Keratinocyte (primary cell): ENCODE data around the gene CAPN1. TPM values are rescaled to one million over a fixed set of nuclear protein-coding genes. Genes with fewer than 3 reads are reported as not detected.
"Not testable (repeated sequence)": the region's sequence is repeated elsewhere in the genome, so short reads cannot be mapped to it uniquely, and the experiment has no call there.

Source experiments
- DNase-seq: peaks from one replicate; pipeline ENCODE4 v3.0.0-alpha.2; 2011; ENCODE audit warnings: low read depth, missing footprints, low spot score
- FAIRE-seq: peaks from 2 replicates; lab custom pipeline; 2011; peaks lifted over from hg19 to GRCh38; lab: Jason Lieb, UNC
- H2AFZ ChIP-seq: 2 replicates; pipeline ENCODE4 v1.6.0; 2012; ENCODE audit warnings: low read length, control low read depth, inconsistent platforms; ENCODE audit not compliant: control insufficient read depth
- H3K27ac ChIP-seq: 2 replicates; pipeline ENCODE4 v1.5.1; 2011; ENCODE audit warnings: low read length; ENCODE audit not compliant: control insufficient read depth, insufficient read depth
- H3K27me3 ChIP-seq: 3 replicates; pipeline ENCODE4 v1.6.0; 2011; ENCODE audit warnings: low read length; ENCODE audit not compliant: control insufficient read depth, insufficient read depth; ENCODE audit errors: extremely low read depth
- H3K36me3 ChIP-seq, 2 experiments: 2 replicates in 1 of 2; 3 replicates in 1 of 2; pipeline ENCODE4 v1.5.1; 2011; ENCODE audit warnings: low read length in 2 of 2, mild to moderate bottlenecking in 1 of 2; ENCODE audit not compliant: control insufficient read depth in 2 of 2, insufficient read depth in 2 of 2; ENCODE audit errors: extremely low read depth in 1 of 2
- H3K4me1 ChIP-seq: 3 replicates; pipeline ENCODE4 v1.5.1; 2011; ENCODE audit warnings: low read length; ENCODE audit not compliant: control insufficient read depth, insufficient read depth; ENCODE audit errors: extremely low read depth
- H3K4me2 ChIP-seq: 3 replicates; pipeline ENCODE4 v1.6.0; 2011; ENCODE audit warnings: low read depth, low read length; ENCODE audit not compliant: control insufficient read depth, insufficient read depth; ENCODE audit errors: extremely low read depth
- H3K4me3 ChIP-seq, 3 experiments: fragments of 200-600 bp in 1 of 3; sonication (generic) in 1 of 3; 2 replicates in 2 of 3; 3 replicates in 1 of 3; pipeline ENCODE4 v1.5.1; 2011 to 2016; ENCODE audit warnings: low read length in 3 of 3, mild to moderate bottlenecking in 3 of 3, control low read depth in 2 of 3, inconsistent platforms in 1 of 3, low read depth in 1 of 3, mixed read lengths in 1 of 3, mixed run types in 1 of 3, moderate library complexity in 1 of 3; ENCODE audit not compliant: control insufficient read depth in 2 of 3, insufficient read depth in 2 of 3; ENCODE audit errors: extremely low read depth in 1 of 3
- H3K79me2 ChIP-seq: 2 replicates; pipeline ENCODE4 v1.6.0; 2012; ENCODE audit warnings: low read length; ENCODE audit not compliant: control insufficient read depth, insufficient read depth
- H3K9ac ChIP-seq: 3 replicates; pipeline ENCODE4 v1.6.0; 2011; ENCODE audit warnings: low read length; ENCODE audit not compliant: control insufficient read depth, insufficient read depth; ENCODE audit errors: extremely low read depth
- H3K9me1 ChIP-seq: 3 replicates; pipeline ENCODE4 v1.6.0; 2011; ENCODE audit warnings: low read length; ENCODE audit not compliant: control insufficient read depth, insufficient read depth; ENCODE audit errors: extremely low read depth
- H3K9me3 ChIP-seq: 2 replicates; pipeline ENCODE4 v1.5.1; 2012; ENCODE audit warnings: low read depth, low read length; ENCODE audit not compliant: control insufficient read depth
- H4K20me1 ChIP-seq: 3 replicates; pipeline ENCODE4 v1.6.0; 2011; ENCODE audit warnings: low read length; ENCODE audit not compliant: control insufficient read depth, insufficient read depth; ENCODE audit errors: extremely low read depth
- EZH2 ChIP-seq: IDR thresholded peaks from one replicate; pipeline ENCODE4 v1.6.1; 2012; ENCODE audit warnings: inconsistent platforms, mild to moderate bottlenecking, low read length, moderate library complexity
- dilution Hi-C: fragments of 300-500 bp; cut with MboI; formaldehyde crosslinking; loops from one replicate; pipeline ENCODE4 v1.7.0; 2020; ENCODE audit warnings: low sequenced_read_pairs; ENCODE audit not compliant: extremely low pct_ligation_motif_present
- polyA plus RNA-seq, 5 experiments: library from polyadenylated mRNA; depleted of rRNA in 3 of 5; stranded (reverse) in 3 of 5; stranded (forward) in 1 of 5; unstranded in 1 of 5; fragments of >200 nt; gene quantifications; 1 replicate in 1 of 5; 2 replicates in 3 of 5; 3 replicates in 1 of 5; pipeline versions ENCODE4 v1.2.1 to v1.2.3, GENCODE V29; 2011 to 2012; ENCODE audit warnings: missing spikeins in 2 of 5, low read depth in 1 of 5, low replicate concordance in 1 of 5
- TF ChIP-seq, protein P1 (sequence below), 3 experiments: IDR thresholded peaks in 1 of 3; conservative IDR thresholded peaks in 1 of 3; optimal IDR thresholded peaks in 1 of 3; 2 replicates in 2 of 3; 3 replicates in 1 of 3; pipeline versions ENCODE3 to v1.5.1; 2011; ENCODE audit warnings: low read length in 3 of 3, mild to moderate bottlenecking in 3 of 3, moderate library complexity in 2 of 3, control low read depth in 1 of 3, inconsistent platforms in 1 of 3; ENCODE audit not compliant: insufficient read depth in 2 of 3; ENCODE audit errors: extremely low read depth in 1 of 3

The CAPN1 gene
- polyA plus RNA-seq, 1 donor (not counting 4 experiments of a cell fraction or from before 2014, with no cell fraction given), result 250 TPM

DNA sequence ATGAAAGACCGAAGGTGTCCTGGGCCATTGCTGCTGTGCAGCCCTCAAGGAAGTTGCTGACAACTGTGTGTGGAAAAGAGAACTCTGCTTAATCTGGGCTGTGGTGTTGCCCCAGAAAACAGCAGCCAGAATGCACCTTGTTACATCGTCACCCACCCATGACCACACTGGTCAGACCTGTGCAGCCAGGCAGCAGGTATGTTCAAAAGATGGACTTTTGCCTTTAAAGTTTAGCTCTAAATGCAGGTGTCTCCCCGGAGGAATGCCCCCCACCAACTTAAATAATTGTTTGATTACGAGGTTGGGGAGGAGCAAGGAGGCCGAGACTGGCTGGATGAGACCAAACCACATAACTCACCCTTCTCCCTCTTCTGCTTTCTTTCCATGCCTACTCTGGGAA, 64.8 kb downstream of the CAPN1 start:
- H4K20me1 ChIP-seq, result no peaks in the 10 kb centered on the region
- H3K4me2 ChIP-seq, result no peak overlapping the region
- dilution Hi-C loops, result no loop called here
- no peak overlapping the region for H3K27ac ChIP-seq
- no peaks in the 10 kb centered on the region for H3K9me1 ChIP-seq
- H3K79me2 ChIP-seq, result no peaks in the 10 kb centered on the region
- no peak for TF ChIP-seq EZH2
- TF ChIP-seq, protein P1, sequence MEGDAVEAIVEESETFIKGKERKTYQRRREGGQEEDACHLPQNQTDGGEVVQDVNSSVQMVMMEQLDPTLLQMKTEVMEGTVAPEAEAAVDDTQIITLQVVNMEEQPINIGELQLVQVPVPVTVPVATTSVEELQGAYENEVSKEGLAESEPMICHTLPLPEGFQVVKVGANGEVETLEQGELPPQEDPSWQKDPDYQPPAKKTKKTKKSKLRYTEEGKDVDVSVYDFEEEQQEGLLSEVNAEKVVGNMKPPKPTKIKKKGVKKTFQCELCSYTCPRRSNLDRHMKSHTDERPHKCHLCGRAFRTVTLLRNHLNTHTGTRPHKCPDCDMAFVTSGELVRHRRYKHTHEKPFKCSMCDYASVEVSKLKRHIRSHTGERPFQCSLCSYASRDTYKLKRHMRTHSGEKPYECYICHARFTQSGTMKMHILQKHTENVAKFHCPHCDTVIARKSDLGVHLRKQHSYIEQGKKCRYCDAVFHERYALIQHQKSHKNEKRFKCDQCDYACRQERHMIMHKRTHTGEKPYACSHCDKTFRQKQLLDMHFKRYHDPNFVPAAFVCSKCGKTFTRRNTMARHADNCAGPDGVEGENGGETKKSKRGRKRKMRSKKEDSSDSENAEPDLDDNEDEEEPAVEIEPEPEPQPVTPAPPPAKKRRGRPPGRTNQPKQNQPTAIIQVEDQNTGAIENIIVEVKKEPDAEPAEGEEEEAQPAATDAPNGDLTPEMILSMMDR (optimal IDR thresholded peaks at IDR 0.05 in 1 of 3, IDR thresholded peaks at IDR 0.05 in 1 of 3, conservative IDR thresholded peaks at IDR 0.05 in 1 of 3; ENCODE audit: extremely low read depth in 1 of 3, insufficient read depth in 2 of 3, low read length in 3 of 3), result no peak
- no peaks in the 10 kb centered on the region for H3K27me3 ChIP-seq
- no peaks in the 10 kb centered on the region for H3K4me1 ChIP-seq
- H3K9me3 ChIP-seq, result no peaks in the 10 kb centered on the region
- FAIRE-seq (no peak), DNase-seq (no peak)
- H3K36me3 ChIP-seq, result peaks cover 0 to 3% of the 10 kb centered on the region in 2 experiments
- no peak overlapping the region for H3K4me3 ChIP-seq
- no peak overlapping the region for H2AFZ ChIP-seq
- no peak overlapping the region for H3K9ac ChIP-seq

DNA sequence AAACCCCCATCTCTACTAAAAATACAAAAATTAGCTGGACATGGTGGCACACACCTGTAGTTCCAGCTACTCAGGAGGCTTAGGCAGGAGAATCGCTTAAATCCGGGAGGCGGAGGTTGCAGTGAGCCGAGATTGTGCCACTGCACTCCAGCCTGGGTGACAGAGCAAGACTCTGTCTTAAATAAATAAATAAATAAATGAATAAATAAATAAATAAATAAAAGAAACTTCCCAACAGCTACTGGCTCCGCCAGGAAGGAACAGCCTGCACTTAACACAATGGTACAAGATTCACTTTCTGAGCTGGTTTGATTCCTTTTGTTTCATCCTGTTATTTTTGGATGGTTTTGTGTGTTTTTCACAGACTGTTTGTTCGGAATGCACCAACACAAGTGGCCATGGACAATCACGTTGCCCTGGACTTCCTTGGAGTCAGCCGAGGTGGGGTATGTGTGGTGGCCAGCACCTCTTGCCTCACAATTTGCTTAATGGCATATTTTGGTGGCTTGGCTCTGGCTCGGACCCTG, 66.5 kb downstream of the CAPN1 start:
- H3K9me1 ChIP-seq, H4K20me1 ChIP-seq, H2AFZ ChIP-seq, H3K79me2 ChIP-seq, dilution Hi-C loops, H3K9me3 ChIP-seq, H3K4me1 ChIP-seq, FAIRE-seq, H3K36me3 ChIP-seq, H3K4me2 ChIP-seq, H3K27me3 ChIP-seq, DNase-seq, H3K9ac ChIP-seq, H3K27ac ChIP-seq, H3K4me3 ChIP-seq: not testable (repeated sequence)

DNA sequence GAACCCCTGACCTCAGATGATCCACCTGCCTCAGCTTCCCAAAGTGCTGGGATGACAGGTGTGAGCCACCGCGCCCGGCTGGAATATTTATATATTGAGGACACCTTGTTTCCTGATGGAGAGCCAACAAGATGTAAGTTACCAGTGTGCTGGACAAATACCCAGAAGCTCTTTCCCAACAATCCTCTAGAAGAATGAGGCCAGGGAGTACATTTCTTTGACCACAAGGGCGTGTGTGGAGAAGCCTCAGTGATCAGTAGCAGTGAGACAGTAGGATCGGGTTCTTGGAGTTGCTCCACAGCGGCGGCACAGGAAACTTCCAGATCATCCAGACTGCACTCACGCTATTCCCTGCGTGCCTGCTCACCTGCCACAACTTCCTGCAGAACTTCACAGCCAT, 69.7 kb downstream of the CAPN1 start:
- Histone ChIP-seq H4K20me1 (no peaks in the 10 kb centered on the region), H3K4me3 (no peak overlapping the region), H3K9me3 (no peaks in the 10 kb centered on the region), H3K9ac (no peak overlapping the region), H3K9me1 (no peaks in the 10 kb centered on the region), H3K4me1 (no peaks in the 10 kb centered on the region), H3K4me2 (no peak overlapping the region), H3K79me2 (no peaks in the 10 kb centered on the region), H2AFZ (no peak overlapping the region), H3K36me3 (no peaks in the 10 kb centered on the region), H3K27ac (no peak overlapping the region), H3K27me3 (no peaks in the 10 kb centered on the region)
- dilution Hi-C loops, result no loop called here
- FAIRE-seq (no peak), DNase-seq (no peak)
- TF ChIP-seq, protein P1 (optimal IDR thresholded peaks at IDR 0.05 in 1 of 3, IDR thresholded peaks at IDR 0.05 in 1 of 3, conservative IDR thresholded peaks at IDR 0.05 in 1 of 3; ENCODE audit: extremely low read depth in 1 of 3, insufficient read depth in 2 of 3, low read length in 3 of 3), result no peak
- TF ChIP-seq EZH2, result no peak
